Activated naive CD4-positive, alpha-beta T cell (primary cell): ENCODE results near the gene HIRIP3.
"Not testable (repeated sequence)": the region's sequence is repeated elsewhere in the genome, so short reads cannot be mapped to it uniquely, and the experiment has no call there.

Experiments
- DNase-seq, 4 experiments: peaks; one replicate each; lab custom pipeline; 2025; lab: John Stamatoyannopoulos, UW

HIRIP3 gene, protein sequence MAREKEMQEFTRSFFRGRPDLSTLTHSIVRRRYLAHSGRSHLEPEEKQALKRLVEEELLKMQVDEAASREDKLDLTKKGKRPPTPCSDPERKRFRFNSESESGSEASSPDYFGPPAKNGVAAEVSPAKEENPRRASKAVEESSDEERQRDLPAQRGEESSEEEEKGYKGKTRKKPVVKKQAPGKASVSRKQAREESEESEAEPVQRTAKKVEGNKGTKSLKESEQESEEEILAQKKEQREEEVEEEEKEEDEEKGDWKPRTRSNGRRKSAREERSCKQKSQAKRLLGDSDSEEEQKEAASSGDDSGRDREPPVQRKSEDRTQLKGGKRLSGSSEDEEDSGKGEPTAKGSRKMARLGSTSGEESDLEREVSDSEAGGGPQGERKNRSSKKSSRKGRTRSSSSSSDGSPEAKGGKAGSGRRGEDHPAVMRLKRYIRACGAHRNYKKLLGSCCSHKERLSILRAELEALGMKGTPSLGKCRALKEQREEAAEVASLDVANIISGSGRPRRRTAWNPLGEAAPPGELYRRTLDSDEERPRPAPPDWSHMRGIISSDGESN

DNA sequence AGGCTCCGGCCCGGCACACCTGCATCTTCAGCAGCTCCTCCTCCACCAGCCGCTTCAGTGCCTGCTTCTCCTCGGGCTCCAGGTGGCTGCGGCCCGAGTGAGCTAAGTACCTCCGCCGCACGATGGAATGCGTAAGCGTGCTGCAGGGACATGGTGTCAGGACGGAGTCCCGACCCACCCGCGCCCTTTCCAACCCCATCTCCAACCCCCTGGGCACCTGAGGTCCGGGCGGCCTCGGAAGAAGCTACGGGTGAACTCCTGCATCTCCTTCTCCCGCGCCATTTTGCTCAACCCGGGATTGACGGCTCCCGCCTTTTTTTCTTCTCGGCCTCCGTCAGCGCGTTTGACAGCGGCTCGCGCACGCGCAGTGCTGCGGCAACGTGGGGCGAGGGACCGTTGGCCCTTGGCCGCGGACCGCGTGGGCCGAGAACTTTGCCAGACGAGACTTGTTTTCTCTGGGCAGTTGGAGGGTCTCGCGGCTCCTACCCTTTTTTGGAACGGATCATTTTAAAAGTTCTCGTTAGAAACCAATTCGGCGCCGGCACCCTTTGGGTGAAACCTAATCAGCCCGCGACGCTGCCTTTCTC, at the start of gene HIRIP3:
Gene HIRIP3 (minus strand): TSS at position 294 of the 587 bp plus-strand sequence. CDS start 12 bp downstream, at position 282.
- peak; percentile 65 to 80 (median 74) for DNase-seq

DNA sequence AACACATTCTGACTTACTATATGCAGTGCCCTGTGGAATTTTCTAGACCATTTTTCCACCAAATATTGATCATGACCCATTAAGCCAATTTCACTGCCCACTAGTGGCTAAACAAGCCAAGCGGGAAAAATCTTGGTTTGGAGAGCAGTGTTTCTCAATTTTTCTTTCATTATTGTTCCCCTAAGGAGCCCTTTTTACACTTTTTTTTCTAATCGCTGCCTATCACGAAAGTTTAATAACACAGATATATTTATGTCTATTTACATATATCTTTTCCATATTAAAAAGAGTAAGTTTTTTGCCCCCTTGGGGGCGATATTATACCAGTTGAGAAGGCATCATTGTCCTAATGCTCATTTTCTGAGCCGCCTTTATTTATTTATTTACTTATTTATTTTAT, 46.4 kb upstream of the HIRIP3 start:
- DNase-seq, result no peak

DNA sequence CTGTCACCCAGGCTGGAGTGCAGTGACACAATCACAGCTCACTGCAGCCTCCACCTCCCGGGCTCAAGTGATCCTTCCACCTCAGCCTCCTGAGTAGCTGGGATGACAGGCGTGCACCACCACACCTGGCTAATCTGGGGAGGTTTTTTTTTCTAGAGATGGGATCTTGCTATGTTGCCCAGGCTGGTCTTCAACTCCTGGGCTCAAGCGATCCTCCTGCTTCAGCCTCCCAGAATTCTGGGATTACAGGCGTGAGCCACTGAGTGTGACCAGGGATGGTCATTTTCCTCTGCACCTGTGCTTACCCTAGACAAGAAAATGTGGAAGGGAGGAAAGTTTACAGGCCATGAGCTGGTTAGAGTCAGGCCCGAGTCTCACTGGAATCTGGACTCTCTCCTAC, 45.3 kb upstream of the HIRIP3 start:
- not testable (repeated sequence) for DNase-seq

DNA sequence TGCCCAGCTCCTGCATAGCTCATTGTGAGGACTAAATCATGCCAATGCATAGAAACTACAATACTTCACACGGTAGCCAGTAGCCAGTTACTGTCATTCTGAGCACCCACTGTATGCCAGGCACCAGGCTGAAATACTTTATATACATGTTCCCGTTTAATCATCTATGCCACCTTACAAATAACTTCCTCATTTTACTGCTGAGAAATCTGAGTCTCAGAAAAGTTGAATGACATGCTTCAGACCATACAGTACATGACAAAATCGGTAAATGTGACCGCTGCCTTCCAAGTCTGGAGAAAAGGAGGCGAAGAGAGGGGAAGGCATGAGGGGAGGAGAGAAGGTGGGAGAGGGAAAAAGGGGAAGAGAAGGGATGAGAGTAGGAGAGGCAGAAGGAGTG, 44.8 kb upstream of the HIRIP3 start:
- no peak for DNase-seq

DNA sequence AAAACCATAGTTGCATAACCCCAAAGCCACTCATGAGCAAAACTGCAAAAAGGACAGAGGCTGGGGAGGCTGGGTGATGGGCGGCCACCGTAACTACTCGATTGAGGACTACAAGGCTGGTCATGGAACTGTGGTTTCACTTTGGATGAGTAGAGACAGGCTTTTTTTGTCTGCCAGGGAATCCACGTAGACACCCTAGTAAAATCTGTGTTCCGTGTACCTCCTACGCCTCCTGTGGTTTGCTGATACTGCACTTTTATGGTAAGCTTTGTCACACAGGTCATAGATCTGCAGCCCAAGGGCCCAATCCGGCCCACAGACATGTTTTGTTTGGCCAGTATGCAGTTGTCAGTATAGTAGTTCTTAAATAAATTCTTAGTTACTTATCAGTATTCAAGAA, 37.9 kb upstream of the HIRIP3 start:
- DNase-seq, result no peak

DNA sequence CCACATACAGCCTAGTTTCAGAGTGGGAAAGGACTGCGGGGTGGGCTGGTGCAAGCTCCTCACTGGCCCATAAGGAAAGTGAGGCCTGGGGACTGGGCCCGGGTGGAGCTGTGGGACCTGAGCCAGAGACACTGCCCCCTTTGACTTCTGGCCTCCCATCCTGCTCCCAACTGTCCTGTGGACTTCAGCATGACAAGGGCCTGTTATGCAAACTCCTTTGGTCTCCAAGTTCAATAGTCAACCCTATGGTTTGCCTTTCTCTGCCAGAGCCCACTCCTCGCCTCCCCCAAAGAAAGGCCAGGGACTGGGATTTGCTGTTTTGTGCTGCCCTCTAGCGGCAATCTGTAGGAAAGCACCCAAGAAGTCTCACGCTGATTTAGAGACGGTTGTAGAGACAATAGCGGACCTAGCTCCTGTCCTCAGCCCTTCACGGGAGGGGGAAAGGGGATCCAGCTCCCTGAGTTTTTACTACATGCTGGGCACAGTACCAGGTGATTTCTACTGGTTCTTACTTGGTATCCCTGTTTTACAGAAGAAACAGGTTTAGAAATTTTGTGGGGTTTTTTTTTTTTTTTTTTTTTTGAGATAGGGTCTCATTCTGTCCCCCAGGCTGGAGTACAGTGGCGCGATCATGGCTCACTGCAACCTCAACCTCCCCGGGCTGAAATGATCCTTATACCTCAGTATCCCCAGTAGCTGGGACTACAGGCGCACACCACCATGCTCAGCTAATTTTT, 36.8 kb upstream of the HIRIP3 start:
- DNase-seq, result peak in 3 of 4 experiments; percentile 14 to 36 (median 30)

DNA sequence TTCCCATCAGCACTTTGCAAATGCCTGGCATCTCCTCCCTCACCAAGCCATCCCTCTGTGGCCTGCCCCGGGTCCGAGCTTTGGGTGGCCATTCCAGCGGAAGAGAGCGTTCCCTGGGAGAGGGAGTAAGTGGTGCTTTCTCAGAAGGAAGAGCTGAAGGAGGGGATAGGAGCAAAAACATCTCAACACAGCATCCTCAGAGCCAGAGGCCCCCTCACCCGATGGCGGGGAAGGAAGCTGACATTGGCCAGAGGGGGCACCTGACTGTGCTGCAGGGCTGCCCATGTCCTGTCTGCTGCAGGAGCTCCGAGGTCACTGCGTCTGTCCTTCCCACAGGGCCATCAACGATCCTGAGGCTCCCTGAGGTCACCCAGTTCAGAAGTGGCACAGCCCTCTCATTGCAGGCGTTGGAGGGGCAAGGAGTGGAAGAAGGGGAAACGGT, 36.1 kb upstream of the HIRIP3 start:
- DNase-seq, result no peak

DNA sequence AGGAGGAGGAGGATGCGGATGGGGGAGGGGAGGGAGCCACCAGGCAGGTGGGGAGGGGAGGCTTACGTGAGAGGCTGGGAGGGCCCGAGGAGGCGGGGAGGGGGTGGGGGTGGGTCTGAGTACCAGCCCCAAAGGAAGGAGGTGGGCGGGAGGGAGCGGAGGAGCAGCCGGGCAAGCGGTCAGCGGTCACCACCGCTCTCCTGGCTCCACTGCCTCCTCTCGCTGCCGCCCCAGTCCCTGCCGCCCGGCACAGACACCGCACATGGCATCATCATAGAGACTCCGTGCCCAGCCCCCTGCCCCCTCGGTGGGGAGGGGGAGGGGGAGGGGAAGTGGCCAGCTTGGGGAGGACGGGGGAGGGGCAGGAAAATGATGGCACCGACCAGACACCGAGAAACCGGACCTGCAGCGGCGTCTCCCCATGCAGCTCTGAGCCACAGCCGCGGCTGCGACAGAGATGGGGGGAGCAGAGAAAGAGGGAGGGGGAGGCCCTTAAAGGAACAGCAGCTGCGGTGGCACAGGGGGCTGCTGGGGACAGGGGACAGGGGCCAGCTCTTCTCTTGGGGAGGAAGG, 35.5 kb upstream of the HIRIP3 start, which contains the start of gene TLCD3B:
Gene TLCD3B (minus strand): TSS at position 431 of the 573 bp plus-strand sequence. CDS start 744 bp downstream, outside the sequence.
- DNase-seq, result no peak

DNA sequence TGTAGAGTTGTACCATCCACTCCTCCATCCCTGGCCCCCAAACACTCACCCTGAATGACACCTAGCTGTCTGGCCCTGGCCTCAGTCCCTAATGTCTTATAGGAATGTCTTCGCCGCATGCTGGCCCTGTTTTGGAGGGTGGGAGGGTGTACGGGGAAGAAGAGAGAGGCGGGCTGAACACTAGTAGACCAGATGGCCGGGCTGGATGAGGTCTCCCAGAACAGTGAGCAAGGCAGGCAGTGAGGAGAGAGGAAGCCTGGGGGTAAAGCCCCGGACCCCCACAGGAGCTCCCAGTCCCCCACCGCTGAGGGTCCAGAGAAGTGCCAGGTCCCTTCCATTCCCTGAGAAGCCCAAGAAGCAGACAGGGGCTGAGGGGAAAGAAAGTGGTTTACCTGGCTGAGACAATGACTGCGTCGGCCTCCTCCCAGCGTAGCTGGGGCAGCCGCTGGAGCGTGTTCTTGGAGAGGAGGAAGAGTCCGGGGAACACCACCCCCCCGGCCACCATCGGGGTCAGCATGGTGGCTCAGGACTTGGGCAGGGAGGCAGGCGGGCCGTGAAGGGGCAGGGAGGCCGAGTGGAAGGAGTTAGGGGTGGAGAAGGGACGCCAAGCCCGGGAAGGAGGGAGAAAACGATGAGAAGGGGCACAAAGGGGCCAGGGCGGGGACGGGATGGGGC, 34.7 kb upstream of the HIRIP3 start:
- DNase-seq, result no peak

DNA sequence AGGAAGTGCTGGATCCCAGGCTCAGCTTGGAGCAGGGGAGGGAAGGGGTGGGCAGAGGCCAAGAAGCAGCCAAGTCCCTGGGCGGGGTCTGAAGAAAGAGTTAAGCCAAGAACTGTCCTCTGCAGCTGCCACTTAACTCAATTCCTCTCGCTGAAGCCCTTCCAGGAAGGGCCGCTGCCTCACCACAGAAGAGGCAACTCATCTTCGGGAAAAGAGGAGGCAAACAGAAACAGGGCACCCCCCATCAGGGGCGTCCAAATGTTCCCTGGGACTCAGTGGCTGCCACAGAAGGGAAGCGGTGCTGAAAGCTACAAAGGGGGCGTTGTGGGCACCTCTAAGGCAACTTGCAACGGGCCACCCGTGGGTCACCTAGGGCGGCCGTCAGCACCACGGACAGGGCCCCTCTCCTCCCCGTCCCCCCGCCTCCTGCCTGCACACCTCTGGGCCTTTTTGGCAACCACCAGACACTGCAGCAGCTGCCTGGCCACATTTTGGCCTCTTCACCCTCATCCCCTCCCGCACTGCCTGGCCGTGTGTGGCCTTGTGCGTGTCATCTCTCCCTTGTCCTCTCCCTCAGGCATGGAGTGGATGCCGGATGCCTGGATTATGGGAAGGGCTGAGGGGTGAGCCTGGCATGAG, 33.1 kb upstream of the HIRIP3 start:
- DNase-seq, result peak in 1 of 4 experiments; percentile 9

DNA sequence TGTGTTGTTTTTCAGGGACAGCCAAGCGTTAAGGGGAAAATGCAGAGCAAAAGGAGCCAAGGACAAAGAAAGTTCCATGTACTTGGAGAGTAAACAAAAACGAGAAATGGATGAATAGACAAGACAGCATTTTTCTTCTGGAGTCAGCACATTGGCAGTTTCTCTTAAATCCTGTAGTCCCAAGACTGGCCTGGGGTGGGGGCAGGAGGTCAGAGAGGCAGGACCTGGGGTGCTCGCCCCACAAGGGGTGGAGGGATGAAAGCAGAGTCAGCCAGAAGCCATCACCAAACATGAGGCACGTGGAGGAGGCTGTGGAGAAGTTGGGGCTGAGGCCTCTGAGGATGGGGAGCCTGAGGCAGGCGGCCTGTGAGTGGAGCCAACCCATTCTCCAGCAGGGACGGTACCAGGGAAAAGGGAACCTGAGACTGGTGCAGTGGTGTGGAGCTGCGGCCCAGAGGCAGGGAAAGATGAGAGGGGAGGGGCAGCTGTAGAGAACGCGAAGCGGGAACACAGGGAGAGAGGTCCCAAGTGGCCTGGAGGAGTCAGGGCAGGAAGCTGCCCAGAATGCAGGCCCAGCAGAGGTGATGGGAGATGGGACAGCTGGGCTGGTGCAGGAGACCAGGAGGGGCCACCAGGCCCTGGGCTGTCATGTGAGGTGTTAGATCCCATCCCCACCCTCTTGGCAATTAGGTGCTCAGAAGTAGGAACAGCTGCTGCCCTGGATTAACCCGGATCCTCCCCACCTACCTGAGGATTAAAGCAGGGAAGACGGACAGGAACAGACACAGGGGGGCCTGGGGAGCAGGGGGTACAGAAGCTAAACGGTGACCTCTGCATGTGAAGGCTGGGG, 32.4 kb upstream of the HIRIP3 start:
- no peak for DNase-seq

DNA sequence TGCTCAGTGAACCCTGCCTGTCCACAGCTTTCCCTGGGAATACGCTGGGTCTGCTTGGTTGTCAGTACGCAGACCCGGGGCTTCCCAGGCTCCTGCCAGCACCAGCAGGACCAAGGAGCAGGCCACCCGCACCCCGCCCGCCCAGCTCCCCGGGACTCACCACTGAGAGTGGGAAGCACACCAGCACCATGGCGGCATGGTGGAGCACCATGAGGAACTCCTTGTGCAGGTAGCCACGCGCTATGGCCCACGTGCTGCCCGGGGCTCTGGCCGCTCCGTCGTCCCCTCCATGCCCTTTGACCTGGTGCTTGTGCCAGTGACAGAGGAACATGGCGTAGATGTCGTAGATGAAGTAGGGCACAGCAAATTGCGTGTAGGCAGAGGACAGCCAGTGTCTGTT, 31.0 kb upstream of the HIRIP3 start:
- DNase-seq, result no peak

DNA sequence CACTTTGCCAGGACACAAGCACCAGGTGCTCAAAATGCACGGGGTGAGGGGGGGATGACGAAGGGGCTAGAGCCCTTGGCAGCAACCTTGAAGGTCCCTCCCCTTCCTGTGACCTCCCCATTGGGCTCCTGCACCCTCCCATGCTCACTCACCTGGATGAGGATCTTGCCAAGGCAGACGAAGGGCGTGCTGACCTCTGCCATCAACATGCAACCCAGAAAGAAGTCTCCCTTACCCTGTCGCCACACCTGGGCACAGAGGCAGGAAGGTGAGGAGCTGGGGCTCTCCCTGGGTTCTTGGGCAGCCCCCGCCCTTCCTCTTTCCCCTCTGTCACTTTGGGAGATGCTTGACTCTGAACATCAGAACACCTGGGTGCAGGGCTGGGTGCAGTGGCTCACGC, 30.2 kb upstream of the HIRIP3 start:
- no peak for DNase-seq

DNA sequence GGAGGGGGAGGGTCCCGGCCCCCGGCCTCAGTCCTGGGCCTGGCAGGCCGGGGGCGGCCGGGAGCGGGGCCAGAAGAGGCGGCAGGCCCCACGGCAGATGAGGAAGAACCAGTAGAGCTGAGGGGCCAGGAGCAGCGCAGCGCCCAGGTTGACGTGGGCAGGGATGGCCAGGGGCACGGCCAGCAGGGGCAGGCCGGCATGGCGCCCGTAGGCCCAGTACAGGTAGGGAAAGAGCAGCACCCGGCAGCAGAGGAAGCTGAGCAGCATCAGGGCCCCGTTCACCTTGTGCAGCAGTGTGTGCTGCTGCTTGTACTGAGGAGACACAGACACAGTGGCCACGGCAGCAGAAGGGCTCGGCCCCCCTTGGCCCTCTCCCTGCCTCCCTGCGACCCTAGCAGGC, 29.7 kb upstream of the HIRIP3 start:
- no peak for DNase-seq

DNA sequence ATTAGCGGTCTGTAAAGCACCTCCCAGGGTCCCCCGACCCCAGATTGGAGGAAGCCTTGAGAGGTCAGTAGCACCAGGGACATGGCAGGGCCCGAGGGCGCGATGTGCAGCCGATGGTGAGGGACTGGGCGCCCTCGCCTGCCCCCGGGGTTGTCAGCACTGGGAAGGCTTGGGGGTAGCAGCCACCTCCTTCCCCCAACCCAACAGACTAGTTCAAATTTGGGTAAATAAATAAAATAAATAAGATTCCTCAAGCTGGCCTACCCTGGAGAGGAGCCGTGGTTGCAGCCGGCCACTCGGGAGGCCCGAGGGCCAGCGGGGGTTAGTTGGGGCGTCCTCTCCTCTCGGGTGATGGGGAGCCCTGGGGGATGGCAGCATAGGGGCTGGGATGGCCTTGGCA, 29.0 kb upstream of the HIRIP3 start:
- no peak for DNase-seq

DNA sequence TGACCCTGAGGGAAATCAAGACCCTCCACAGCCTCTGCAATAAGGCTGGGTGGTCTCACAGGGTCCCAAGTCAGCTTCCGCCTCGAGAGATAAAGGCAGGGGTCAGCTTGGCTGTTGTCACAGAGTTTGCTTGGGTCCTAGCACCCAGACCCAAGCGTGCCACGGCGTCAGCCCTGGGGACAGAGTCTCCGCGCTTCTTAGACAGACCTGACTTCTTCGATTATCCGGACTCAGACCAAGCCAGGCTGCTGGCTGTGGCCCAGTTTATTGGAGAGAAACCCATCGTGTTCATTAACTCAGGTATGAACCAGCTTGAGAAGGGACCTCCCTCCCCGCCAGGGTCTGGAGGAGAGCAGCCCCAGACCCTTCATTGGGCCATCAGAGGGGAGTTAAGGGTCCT, 28.2 kb upstream of the HIRIP3 start:
- no peak for DNase-seq

DNA sequence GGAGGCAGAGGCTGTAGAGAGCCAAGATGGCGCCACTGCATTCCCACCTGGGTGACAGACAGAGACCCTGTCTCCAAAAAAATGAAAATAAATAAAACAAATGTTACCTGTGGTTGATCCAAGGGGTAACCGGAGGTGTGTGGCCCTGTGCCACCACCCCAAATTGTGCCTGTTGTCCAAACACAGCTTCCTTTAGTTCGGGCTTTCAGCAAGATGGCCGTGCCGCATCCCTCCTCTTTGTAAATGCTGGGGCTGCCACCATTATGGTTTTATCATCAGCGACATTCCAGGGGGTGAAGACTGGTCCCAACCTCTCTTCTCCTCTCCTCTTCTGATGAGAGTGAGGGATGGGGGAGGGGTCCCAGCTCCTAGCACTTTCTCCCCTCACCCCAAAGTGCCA, 27.5 kb upstream of the HIRIP3 start, which contains the start of gene C16orf92:
Gene C16orf92 (plus strand): TSS at position 312 of the 400 bp plus-strand sequence. CDS start 143 bp downstream, outside the sequence.
- DNase-seq, result no peak

DNA sequence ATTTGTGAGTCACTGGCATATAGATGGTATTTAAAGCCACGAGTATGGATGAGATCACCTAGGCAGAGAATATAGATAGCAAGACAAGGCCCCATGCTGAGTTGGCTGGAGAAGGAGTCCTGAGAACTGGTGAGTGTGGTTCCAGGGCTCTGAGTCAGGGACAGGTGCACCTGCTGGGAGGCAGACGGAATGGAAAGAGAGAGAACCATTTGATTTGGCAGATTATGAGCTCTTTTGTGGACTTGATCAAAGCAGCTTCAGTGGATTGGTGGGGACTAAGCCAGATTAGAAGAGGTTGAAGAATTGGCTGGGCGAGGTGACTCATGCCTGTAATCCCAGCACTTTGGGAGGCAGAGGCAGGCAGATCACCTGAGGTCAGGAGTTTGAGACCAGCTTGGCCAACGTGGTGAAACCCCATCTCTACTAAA, 23.3 kb upstream of the HIRIP3 start:
- DNase-seq, result no peak

DNA sequence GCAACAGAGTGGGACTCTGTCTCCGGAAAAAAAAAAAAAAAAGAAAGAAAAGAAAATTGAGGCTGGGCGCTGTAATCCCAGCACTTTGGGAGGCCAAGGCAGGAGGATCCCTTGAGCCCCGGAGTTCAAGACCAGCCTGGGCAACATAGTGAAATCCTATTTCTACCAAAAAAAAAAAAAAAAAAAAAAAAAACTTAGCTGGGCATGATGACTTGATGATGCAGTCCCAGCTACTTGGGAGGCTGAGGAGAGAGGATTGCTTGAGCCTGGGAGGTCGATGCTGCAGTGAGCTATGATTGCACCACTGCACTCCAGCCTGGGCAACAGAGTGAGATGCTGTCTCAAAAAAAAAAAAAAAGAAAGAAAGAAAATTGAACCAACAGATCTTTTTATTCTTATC, 22.5 kb upstream of the HIRIP3 start:
- not testable (repeated sequence) for DNase-seq

DNA sequence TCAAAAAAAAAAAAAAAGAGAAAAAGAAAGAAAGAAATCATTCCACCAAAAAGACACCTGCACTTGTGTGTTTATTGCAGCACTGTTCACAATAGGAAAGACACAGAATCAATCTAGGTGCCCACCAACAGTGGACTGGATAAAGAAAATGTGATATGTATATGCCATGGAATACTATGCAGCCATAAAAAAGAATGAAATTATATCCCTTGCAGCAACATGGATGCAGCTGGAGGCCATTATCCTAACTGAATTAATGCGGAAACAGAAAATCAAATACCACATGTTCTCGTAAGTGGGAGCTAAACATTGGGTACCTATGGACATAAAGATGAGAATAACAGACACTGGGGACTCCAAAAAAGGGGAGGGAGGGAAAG, 21.9 kb upstream of the HIRIP3 start:
- DNase-seq, result no peak
